ENCODE data around the gene MSI2. TPM values are rescaled to one million over a fixed set of nuclear protein-coding genes. Genes with fewer than 3 reads are reported as not detected.

Gene MSI2
- total and polyA plus RNA-seq, 2 donors (not counting 3 experiments of a cell fraction or from before 2014, with no cell fraction given) = 20.9 to 59.3 TPM

DNA sequence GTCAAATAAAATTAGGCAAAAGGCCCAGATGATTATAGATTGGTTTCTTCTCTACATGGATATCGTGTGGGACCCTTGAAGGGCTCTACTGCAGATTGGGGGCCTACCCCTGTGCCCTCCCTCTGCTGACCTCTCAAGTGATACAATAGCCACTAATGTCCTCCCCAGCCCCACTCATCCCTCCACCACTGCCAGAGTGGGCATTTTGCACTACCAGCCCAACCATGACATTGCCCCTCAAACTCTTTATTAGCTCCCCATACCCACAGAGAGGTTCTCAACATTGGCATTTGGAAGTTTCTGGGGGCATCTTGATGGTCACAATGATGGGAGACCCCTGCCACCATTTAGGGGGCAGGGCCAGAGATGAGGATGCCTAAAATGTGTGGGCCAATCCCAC is 446.9 kb downstream of the MSI2 start:
- no TSS peak for BruUV-seq (replicated peaks)
- ChIA-PET POLR2A (no interaction called here), CTCF (no interaction called here)
- Histone ChIP-seq H3K36me3 (ENCODE audit: control insufficient read depth in 2 of 2, extremely low read depth in 1 of 2, insufficient read depth in 2 of 2, low read length in 2 of 2) (no peaks in the 10 kb centered on the region), H3K9ac (replicated peaks; ENCODE audit: extremely low read depth, insufficient read depth, low read length) (no peak overlapping the region), H3K4me2 (ENCODE audit: insufficient read depth, low read length) (no peak overlapping the region), H3K27ac (ENCODE audit: insufficient read depth, low read depth, low read length) (no peak overlapping the region), H2AFZ (ENCODE audit: low read depth, low read length) (no peak overlapping the region), H3K9me1 (replicated peaks; ENCODE audit: control insufficient read depth, extremely low read depth, insufficient read depth, low read length) (no peaks in the 10 kb centered on the region), H4K20me1 (replicated peaks; ENCODE audit: control insufficient read depth, extremely low read depth, insufficient read depth, low read length) (no peaks in the 10 kb centered on the region), H3K4me3 (replicated peaks in 1 of 3; ENCODE audit: insufficient read depth in 1 of 3, low read depth in 1 of 3, low read length in 3 of 3) (no peak overlapping the region), H3K4me1 (ENCODE audit: control insufficient read depth, extremely low read depth, insufficient read depth, low read length) (no peaks in the 10 kb centered on the region), H3K27me3 (ENCODE audit: control insufficient read depth in 2 of 2, insufficient read depth in 2 of 2, low read length in 2 of 2) (peaks cover 4 to 9% of the 10 kb centered on the region in 2 experiments), H3K79me2 (ENCODE audit: control insufficient read depth, insufficient read depth, low read length) (no peaks in the 10 kb centered on the region), H3K9me3 (replicated peaks; ENCODE audit: control insufficient read depth, insufficient read depth, low read length) (no peaks in the 10 kb centered on the region)
- no peak for DNase-seq (ENCODE audit: low read depth, low spot score)
- dilution Hi-C loops (cut with MboI; ENCODE audit: extremely low pct_ligation_motif_present, low sequenced_read_pairs) (no loop called here), intact Hi-C loops (cut with micrococcal nuclease) (no loop called here)
- TF ChIP-seq FOS (IDR thresholded peaks at IDR 0.05; ENCODE audit: borderline replicate concordance, insufficient read depth, low read length) = no peak
- TF ChIP-seq, protein P1, sequence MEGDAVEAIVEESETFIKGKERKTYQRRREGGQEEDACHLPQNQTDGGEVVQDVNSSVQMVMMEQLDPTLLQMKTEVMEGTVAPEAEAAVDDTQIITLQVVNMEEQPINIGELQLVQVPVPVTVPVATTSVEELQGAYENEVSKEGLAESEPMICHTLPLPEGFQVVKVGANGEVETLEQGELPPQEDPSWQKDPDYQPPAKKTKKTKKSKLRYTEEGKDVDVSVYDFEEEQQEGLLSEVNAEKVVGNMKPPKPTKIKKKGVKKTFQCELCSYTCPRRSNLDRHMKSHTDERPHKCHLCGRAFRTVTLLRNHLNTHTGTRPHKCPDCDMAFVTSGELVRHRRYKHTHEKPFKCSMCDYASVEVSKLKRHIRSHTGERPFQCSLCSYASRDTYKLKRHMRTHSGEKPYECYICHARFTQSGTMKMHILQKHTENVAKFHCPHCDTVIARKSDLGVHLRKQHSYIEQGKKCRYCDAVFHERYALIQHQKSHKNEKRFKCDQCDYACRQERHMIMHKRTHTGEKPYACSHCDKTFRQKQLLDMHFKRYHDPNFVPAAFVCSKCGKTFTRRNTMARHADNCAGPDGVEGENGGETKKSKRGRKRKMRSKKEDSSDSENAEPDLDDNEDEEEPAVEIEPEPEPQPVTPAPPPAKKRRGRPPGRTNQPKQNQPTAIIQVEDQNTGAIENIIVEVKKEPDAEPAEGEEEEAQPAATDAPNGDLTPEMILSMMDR (IDR thresholded peaks at IDR 0.05; ENCODE audit: extremely low read depth in 1 of 2, insufficient read depth in 1 of 2, low read depth in 1 of 2, low read length in 2 of 2) = no peak
- no peak for TF ChIP-seq MYC (IDR thresholded peaks at IDR 0.05; ENCODE audit: low read depth, low read length)
- TF ChIP-seq POLR2A (IDR thresholded peaks at IDR 0.05; ENCODE audit: low read depth, low read length) = no peak
- no peak for TF ChIP-seq GATA2 (IDR thresholded peaks at IDR 0.05; ENCODE audit: insufficient read depth, insufficient read length, low read depth, low read length)
- no peak for TF ChIP-seq EZH2 (IDR thresholded peaks at IDR 0.05; ENCODE audit: borderline replicate concordance, low read depth, low read length, severe bottlenecking)
- no peak for TF ChIP-seq JUN (IDR thresholded peaks at IDR 0.05; ENCODE audit: borderline replicate concordance, insufficient read depth, insufficient read length, low read depth)
- TF ChIP-seq, protein P2, sequence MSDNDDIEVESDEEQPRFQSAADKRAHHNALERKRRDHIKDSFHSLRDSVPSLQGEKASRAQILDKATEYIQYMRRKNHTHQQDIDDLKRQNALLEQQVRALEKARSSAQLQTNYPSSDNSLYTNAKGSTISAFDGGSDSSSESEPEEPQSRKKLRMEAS (IDR thresholded peaks at IDR 0.05; ENCODE audit: insufficient read depth, insufficient read length) = no peak
- no peak for TF ChIP-seq POLR2AphosphoS5 (IDR thresholded peaks at IDR 0.05; ENCODE audit: insufficient read depth, low read depth, low read length)
- no peak for FAIRE-seq

Measured in endothelial cell of umbilical vein (primary cell).